HL-60 (cell line): Measurements from ENCODE around the gene C1orf105.

Experiments used
- DNase-seq, 2 experiments: peaks; one replicate each; pipeline ENCODE4 v3.0.0-alpha.2; 2010 to 2020; ENCODE audit warnings: low read depth in 1 of 2, low spot score in 1 of 2
- H3K27ac ChIP-seq: fragments of 250-450 bp; sonication (Bioruptor Pico); replicated peaks from 2 replicates; pipeline ENCODE4 v1.5.1; 2020; ENCODE audit warnings: mild to moderate bottlenecking, moderate library complexity
- H3K27me3 ChIP-seq: fragments of 250-450 bp; sonication (Bioruptor Pico); 2 replicates; pipeline ENCODE4 v1.5.1; 2021; ENCODE audit warnings: mild to moderate bottlenecking, moderate library complexity; ENCODE audit not compliant: insufficient read depth, poor library complexity, severe bottlenecking
- H3K4me3 ChIP-seq: replicated peaks from 2 replicates; pipeline ENCODE4 v1.5.1; 2011; ENCODE audit warnings: mild to moderate bottlenecking, control low read depth, low read length; ENCODE audit not compliant: insufficient read depth
- CTCF ChIP-seq: IDR thresholded peaks from one replicate; pipeline ENCODE4 v1.5.1; 2011; ENCODE audit warnings: low read length, control low read depth, inconsistent platforms; ENCODE audit not compliant: insufficient read depth
- GABPA ChIP-seq: IDR thresholded peaks from 2 replicates; pipeline ENCODE4 v1.6.1; 2012; ENCODE audit warnings: low read depth
- POLR2AphosphoS5 ChIP-seq: IDR thresholded peaks from 2 replicates; pipeline ENCODE4 v1.6.1; 2012; ENCODE audit warnings: low read depth
- SPI1 ChIP-seq: IDR thresholded peaks from 2 replicates; pipeline ENCODE4 v1.6.1; 2012; ENCODE audit warnings: low read depth, mild to moderate bottlenecking, borderline replicate concordance
- TF ChIP-seq, protein P1 (sequence below): IDR thresholded peaks from 2 replicates; pipeline ENCODE4 v1.6.1; 2012; ENCODE audit warnings: low read depth; ENCODE audit not compliant: insufficient replicate concordance

C1orf105 gene

DNA sequence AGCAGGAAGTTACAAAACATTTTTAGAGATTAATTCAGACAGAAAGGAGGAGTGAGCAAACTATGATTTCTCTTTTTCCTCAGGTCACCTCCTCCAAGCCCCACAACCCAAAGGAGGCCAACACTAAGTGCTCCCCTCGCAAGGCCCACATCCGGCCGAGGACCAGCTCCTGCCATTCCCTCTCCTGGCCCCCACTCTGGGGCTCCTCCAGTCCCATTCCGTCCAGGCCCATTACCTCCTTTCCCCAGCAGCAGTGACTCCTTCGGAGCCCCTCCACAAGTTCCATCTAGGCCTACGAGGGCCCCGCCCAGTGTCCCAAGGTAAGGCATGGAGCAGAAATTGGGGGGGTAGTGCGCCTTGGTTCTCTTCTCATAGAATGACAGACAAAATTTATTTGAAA lies 32.0 kb upstream of the C1orf105 start:
- Histone ChIP-seq H3K27me3 (no peaks in the 10 kb centered on the region), H3K27ac (no peak overlapping the region)
- TF ChIP-seq SPI1: no peak
- TF ChIP-seq, protein P1, sequence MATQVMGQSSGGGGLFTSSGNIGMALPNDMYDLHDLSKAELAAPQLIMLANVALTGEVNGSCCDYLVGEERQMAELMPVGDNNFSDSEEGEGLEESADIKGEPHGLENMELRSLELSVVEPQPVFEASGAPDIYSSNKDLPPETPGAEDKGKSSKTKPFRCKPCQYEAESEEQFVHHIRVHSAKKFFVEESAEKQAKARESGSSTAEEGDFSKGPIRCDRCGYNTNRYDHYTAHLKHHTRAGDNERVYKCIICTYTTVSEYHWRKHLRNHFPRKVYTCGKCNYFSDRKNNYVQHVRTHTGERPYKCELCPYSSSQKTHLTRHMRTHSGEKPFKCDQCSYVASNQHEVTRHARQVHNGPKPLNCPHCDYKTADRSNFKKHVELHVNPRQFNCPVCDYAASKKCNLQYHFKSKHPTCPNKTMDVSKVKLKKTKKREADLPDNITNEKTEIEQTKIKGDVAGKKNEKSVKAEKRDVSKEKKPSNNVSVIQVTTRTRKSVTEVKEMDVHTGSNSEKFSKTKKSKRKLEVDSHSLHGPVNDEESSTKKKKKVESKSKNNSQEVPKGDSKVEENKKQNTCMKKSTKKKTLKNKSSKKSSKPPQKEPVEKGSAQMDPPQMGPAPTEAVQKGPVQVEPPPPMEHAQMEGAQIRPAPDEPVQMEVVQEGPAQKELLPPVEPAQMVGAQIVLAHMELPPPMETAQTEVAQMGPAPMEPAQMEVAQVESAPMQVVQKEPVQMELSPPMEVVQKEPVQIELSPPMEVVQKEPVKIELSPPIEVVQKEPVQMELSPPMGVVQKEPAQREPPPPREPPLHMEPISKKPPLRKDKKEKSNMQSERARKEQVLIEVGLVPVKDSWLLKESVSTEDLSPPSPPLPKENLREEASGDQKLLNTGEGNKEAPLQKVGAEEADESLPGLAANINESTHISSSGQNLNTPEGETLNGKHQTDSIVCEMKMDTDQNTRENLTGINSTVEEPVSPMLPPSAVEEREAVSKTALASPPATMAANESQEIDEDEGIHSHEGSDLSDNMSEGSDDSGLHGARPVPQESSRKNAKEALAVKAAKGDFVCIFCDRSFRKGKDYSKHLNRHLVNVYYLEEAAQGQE: no peak
- no peak for TF ChIP-seq POLR2AphosphoS5
- no peak for TF ChIP-seq GABPA
- no peak for TF ChIP-seq CTCF

DNA sequence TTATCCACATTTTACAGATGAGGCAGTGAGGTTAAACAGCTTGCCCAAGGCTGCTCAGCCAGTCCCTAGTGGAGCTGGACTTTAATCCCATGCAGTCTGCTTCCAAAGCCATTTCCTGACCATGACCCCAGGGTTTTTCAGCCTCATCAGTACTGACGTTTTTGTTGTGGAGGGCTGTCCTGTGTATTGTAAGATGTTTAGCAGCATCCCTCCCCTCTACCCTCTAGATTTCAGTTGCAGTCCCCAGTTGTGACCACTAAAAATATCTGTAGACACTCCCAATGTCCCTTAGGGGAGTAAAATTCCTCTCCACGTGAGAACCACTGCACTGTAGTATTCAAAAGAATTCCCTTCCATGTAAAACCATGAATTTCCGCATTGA lies 30.2 kb upstream of the C1orf105 start:
- Histone ChIP-seq H3K27me3 (no peaks in the 10 kb centered on the region), H3K27ac (no peak overlapping the region), H3K4me3 (no peak overlapping the region)
- no peak for DNase-seq
- TF ChIP-seq SPI1: no peak
- TF ChIP-seq, protein P1: no peak
- TF ChIP-seq POLR2AphosphoS5: no peak
- no peak for TF ChIP-seq GABPA
- no peak for TF ChIP-seq CTCF

More for the DNA sequence above, 32.0 kb upstream of the C1orf105 start:
- H3K4me3 ChIP-seq: no peak overlapping the region
- DNase-seq: no peak

- H3K4me3 ChIP-seq: no peak overlapping the region
- H3K27me3 ChIP-seq: no peaks in the 10 kb centered on the region
- no peak overlapping the region for H3K27ac ChIP-seq
- TF ChIP-seq SPI1: no peak
- no peak for TF ChIP-seq GABPA
- TF ChIP-seq, protein P1: no peak
- TF ChIP-seq POLR2AphosphoS5: no peak
- no peak for TF ChIP-seq CTCF
- no peak for DNase-seq
Observed at GRCh38 chr1:172390683-172391551, 29.6 kb upstream of the C1orf105 start.
